GM12878 (cell line): ENCODE results near the gene SUV39H1. TPM values are rescaled to one million over a fixed set of nuclear protein-coding genes. Genes with fewer than 3 reads are reported as not detected.

Source experiments
- ATAC-seq: fragments of 200-7000 bp; cut with Tn5 transposase; 3 replicates; pipeline ENCODE4 v1.9.1; 2020; ENCODE audit warnings: mild to moderate bottlenecking, moderate library complexity
- BruUV-seq: library from RNA; stranded (reverse); fragments of 400-500 nt; replicated peaks from 2 replicates; lab custom pipeline; 2021; lab: Mats Ljungman, UMichigan
- CTCF ChIA-PET: fragments of 300-600 bp; sonication (Branson Sonifier 250); formaldehyde crosslinking; extraction: SDS; loops from one replicate; lab custom pipeline; 2021; ENCODE audit warnings: inconsistent platforms; lab: Yijun Ruan, JAX
- POLR2A ChIA-PET: fragments of 350-600 bp; formaldehyde crosslinking; extraction: SDS; loops from one replicate; lab custom pipeline; 2021; ENCODE audit warnings: inconsistent platforms; lab: Charles Lee
- RAD21 ChIA-PET: fragments of 300-600 bp; sonication (Branson Sonifier 250); formaldehyde crosslinking; loops from one replicate; lab custom pipeline; 2023; ENCODE audit warnings: antibody characterized with exemption; ENCODE audit not compliant: unreplicated experiment; lab: Charles Lee
- SMC1A ChIA-PET: fragments of 300-600 bp; sonication (Branson Sonifier 250); formaldehyde crosslinking; loops from one replicate; lab custom pipeline; 2023; ENCODE audit not compliant: unreplicated experiment, uncharacterized antibody; lab: Charles Lee
- DNase-seq: peaks from one replicate; pipeline ENCODE4 v3.0.0-alpha.2; 2011; ENCODE audit warnings: low read depth, low spot score
- FAIRE-seq: peaks from 3 replicates; lab custom pipeline; 2011; peaks lifted over from hg19 to GRCh38; lab: Jason Lieb, UNC
- H2AFZ ChIP-seq: 2 replicates; pipeline ENCODE4 v1.6.0; 2011; ENCODE audit warnings: low read depth, low read length, control low read depth; ENCODE audit not compliant: control insufficient read depth
- H3K27ac ChIP-seq: 2 replicates; pipeline ENCODE4 v1.5.1; 2011; ENCODE audit warnings: control low read depth; ENCODE audit not compliant: control insufficient read depth, insufficient read depth
- H3K27me3 ChIP-seq, 2 experiments: replicated peaks in 1 of 2; 2 replicates each; pipeline versions ENCODE4 v1.6.0 to v1.6.1; 2011; ENCODE audit warnings: low read length in 1 of 2; ENCODE audit not compliant: control insufficient read depth in 2 of 2, insufficient read depth in 2 of 2
- H3K36me3 ChIP-seq, 2 experiments: 2 replicates each; pipeline ENCODE4 v1.5.1; 2011; ENCODE audit warnings: low read length in 1 of 2; ENCODE audit not compliant: control insufficient read depth in 2 of 2, insufficient read depth in 2 of 2
- H3K4me1 ChIP-seq: 2 replicates; pipeline ENCODE4 v1.6.1; 2011; ENCODE audit warnings: mild to moderate bottlenecking, low read length, moderate library complexity, mixed read lengths; ENCODE audit not compliant: control insufficient read depth, insufficient read depth
- H3K4me2 ChIP-seq: 2 replicates; pipeline ENCODE4 v1.6.0; 2011; ENCODE audit warnings: control low read depth; ENCODE audit not compliant: control insufficient read depth, insufficient read depth
- H3K4me3 ChIP-seq: fragments of 200-600 bp; sonication (generic); 2 replicates; pipeline ENCODE4 v1.5.1; 2016
- H3K79me2 ChIP-seq: 2 replicates; pipeline ENCODE4 v1.6.0; 2011; ENCODE audit warnings: low read length; ENCODE audit not compliant: control insufficient read depth, insufficient read depth
- H3K9ac ChIP-seq: 2 replicates; pipeline ENCODE4 v1.8.0; 2011; ENCODE audit warnings: low read length, control low read depth, mixed read lengths; ENCODE audit not compliant: control insufficient read depth, insufficient read depth
- H3K9me3 ChIP-seq: replicated peaks from 3 replicates; pipeline ENCODE4 v1.5.1; 2011; ENCODE audit warnings: mild to moderate bottlenecking, low read length; ENCODE audit not compliant: control insufficient read depth, insufficient read depth
- H4K20me1 ChIP-seq: 2 replicates; pipeline ENCODE4 v1.6.0; 2011; ENCODE audit not compliant: control insufficient read depth, insufficient read depth
- CREB1 ChIP-seq: IDR thresholded peaks from 2 replicates; pipeline ENCODE4 v1.6.1; 2012; ENCODE audit warnings: low read depth, mild to moderate bottlenecking, inconsistent platforms
- ELK1 ChIP-seq: IDR thresholded peaks from 2 replicates; pipeline ENCODE4 v1.6.1; 2012; ENCODE audit warnings: low read depth, low read length, improper control_type of control experiment
- HDAC6 ChIP-seq: fragments of 200-600 bp; sonication (generic); IDR thresholded peaks from one replicate; pipeline ENCODE4 v1.8.0; 2017; ENCODE audit warnings: antibody characterized with exemption; ENCODE audit not compliant: unreplicated experiment
- JUNB ChIP-seq: IDR thresholded peaks from 2 replicates; pipeline ENCODE4 v1.6.1; 2016; ENCODE audit warnings: antibody characterized with exemption, mild to moderate bottlenecking
- KDM1A ChIP-seq: fragments of 200-600 bp; sonication (generic); IDR thresholded peaks from 2 replicates; pipeline ENCODE4 v1.6.1; 2016; ENCODE audit warnings: borderline replicate concordance
- MYB ChIP-seq: fragments of 150-350 bp; IDR thresholded peaks from 2 replicates; pipeline ENCODE4 v1.6.1; 2014; ENCODE audit warnings: mild to moderate bottlenecking, low read depth, low read length, borderline replicate concordance
- RBBP5 ChIP-seq: fragments of 200-600 bp; sonication (generic); conservative IDR thresholded peaks from 2 replicates; pipeline ENCODE4 v1.6.1; 2016
- REST ChIP-seq: IDR thresholded peaks from 2 replicates; pipeline ENCODE4 v1.6.1; 2012; ENCODE audit warnings: mild to moderate bottlenecking, low read depth, low read length
- RFX5 ChIP-seq: IDR thresholded peaks from 2 replicates; pipeline ENCODE4 v1.6.1; 2011; ENCODE audit warnings: low read depth, low read length, improper control_type of control experiment
- SIN3A ChIP-seq: IDR thresholded peaks from 2 replicates; pipeline ENCODE4 v1.6.1; 2012; ENCODE audit warnings: low read depth, low read length, improper control_type of control experiment
- SKIL ChIP-seq: fragments of 450-650 bp; IDR thresholded peaks from 2 replicates; pipeline ENCODE4 v1.6.1; 2017; ENCODE audit warnings: mild to moderate bottlenecking, low read depth, inconsistent platforms; ENCODE audit not compliant: poor library complexity, severe bottlenecking
- ZBTB11 ChIP-seq: fragments of 450-650 bp; formaldehyde crosslinking; IDR thresholded peaks from 2 replicates; pipeline ENCODE4 v1.5.0; 2022; ENCODE audit warnings: mild to moderate bottlenecking, missing genetic modification characterization
- ZNF384 ChIP-seq: IDR thresholded peaks from 2 replicates; pipeline ENCODE4 v1.6.1; 2012; ENCODE audit warnings: low read depth, mild to moderate bottlenecking, low read length, improper control_type of control experiment, borderline replicate concordance
- ZNF622 ChIP-seq: fragments of 450-650 bp; IDR thresholded peaks from 2 replicates; pipeline ENCODE4 v1.6.1; 2017; ENCODE audit warnings: mild to moderate bottlenecking, inconsistent platforms
- WGBS: methylation state at CpG from one replicate; pipeline ENCODE4 v1.1.6; 2016; ENCODE audit warnings: low lambda C conversion rate; ENCODE audit not compliant: insufficient replicate concordance, insufficient coverage; ENCODE audit errors: missing lambda C conversion rate; 5-methylcytosine and 5-hydroxymethylcytosine counted together
- in situ Hi-C: fragments of 300-500 bp; cut with MboI; formaldehyde crosslinking; loops from 9 replicates; pipeline ENCODE4 v1.14.3; 2018; ENCODE audit warnings: mixed read lengths
- intact Hi-C: fragments of 100-400 bp; cut with micrococcal nuclease; formaldehyde crosslinking; loops from one replicate; pipeline ENCODE4 v1.14.2; 2022; ENCODE audit not compliant: unreplicated experiment
- polyA plus RNA-seq, 11 experiments: library from polyadenylated mRNA; depleted of rRNA in 4 of 11; unstranded in 6 of 11; stranded (reverse) in 5 of 11; fragments of >200 nt; fragmentation: Nextera tagmentation in 4 of 11; fragmentation: Illumina TruSeq in 1 of 11; extraction: Ambion mirVana in 4 of 11; extraction: Trizol in 1 of 11; gene quantifications; 1 replicate in 1 of 11; 2 replicates in 10 of 11; pipeline versions ENCODE4 v1.2.1 to v1.2.3, GENCODE V29; 2011 to 2016; ENCODE audit warnings: inconsistent platforms in 2 of 11, missing spikeins in 2 of 11, low read depth in 1 of 11
- total RNA-seq, 4 experiments: library from RNA; depleted of rRNA in 3 of 4; stranded (reverse); fragments of >200 nt in 3 of 4; fragmentation: Illumina TruSeq in 1 of 4; extraction: Trizol in 1 of 4; gene quantifications; 2 replicates each; pipeline versions ENCODE4 v1.2.1 to v1.2.3, GENCODE V29; 2013 to 2021

SUV39H1 gene
- total and polyA plus RNA-seq, 10 of the 15 experiments (the other 5 are each of a cell fraction or from before 2014, with no cell fraction given), result 4.9 to 33.2 (median 17.1) TPM

- no peak for TF ChIP-seq ELK1
- no peak for TF ChIP-seq REST
- TF ChIP-seq HDAC6, result no peak
- no peak for TF ChIP-seq KDM1A
These were observed 29.9 kb upstream of the SUV39H1 start (continued) for GRCh38 chrX:48666649-48667048.

- ChIA-PET CTCF (no interaction called here), POLR2A (no interaction called here), SMC1A (interaction anchor here (1.2 kb wide), 1 partner anchor 19 kb away, joined by 3 read pairs; no protein-coding TSS in a partner anchor), RAD21 (no interaction called here)
- no peak for FAIRE-seq
- intact Hi-C loops, result no loop called here
- no peaks in the 10 kb centered on the region for H3K36me3 ChIP-seq
- H3K27me3 ChIP-seq, result no peaks in the 10 kb centered on the region
- no peaks in the 10 kb centered on the region for H3K79me2 ChIP-seq
- H3K27ac ChIP-seq, result no peak overlapping the region
- H3K4me3 ChIP-seq, result no peak overlapping the region
- no peaks in the 10 kb centered on the region for H3K4me1 ChIP-seq
- H2AFZ ChIP-seq, result no peak overlapping the region
- H4K20me1 ChIP-seq, result no peaks in the 10 kb centered on the region
- 61% methylated on average over 4 of the region's 4 CpGs for WGBS
- H3K9me3 ChIP-seq, result no peaks in the 10 kb centered on the region
- H3K4me2 ChIP-seq, result no peak overlapping the region
- DNase-seq, result no peak
- ATAC-seq, result no peak
- H3K9ac ChIP-seq, result no peak overlapping the region
- BruUV-seq, result no TSS peak
- in situ Hi-C loops, result no loop called here
- TF ChIP-seq SKIL (no peak), JUNB (no peak), ZNF622 (no peak), CREB1 (no peak), MYB (no peak), RFX5 (no peak), ZBTB11 (CRISPR knock-in tag) (no peak), SIN3A (no peak), RBBP5 (no peak), ZNF384 (no peak)
These were observed 29.0 kb upstream of the SUV39H1 start for GRCh38 chrX:48667509-48667908.
